HepG2 (cell line): ENCODE measurements around the gene SLC35B2. TPM values are rescaled to one million over a fixed set of nuclear protein-coding genes. Genes with fewer than 3 reads are reported as not detected.

Source experiments
- AFF4 ChIP-seq: sonication (generic); formaldehyde crosslinking; IDR thresholded peaks from 2 replicates; pipeline ENCODE4 v1.4.0; 2020; ENCODE audit warnings: missing genetic modification reagents
- ATF4 ChIP-seq, 2 experiments: fragments of 450-650 bp in 1 of 2; sonication (generic) in 1 of 2; formaldehyde crosslinking; IDR thresholded peaks; 2 replicates each; pipeline versions ENCODE4 v1.5.0 to v1.8.0; 2020 to 2022; ENCODE audit warnings: mild to moderate bottlenecking in 1 of 2, missing genetic modification reagents in 1 of 2
- CAMTA2 ChIP-seq: sonication (generic); formaldehyde crosslinking; IDR thresholded peaks from 2 replicates; pipeline ENCODE4 v1.4.0; 2020; ENCODE audit warnings: mild to moderate bottlenecking, missing genetic modification reagents, borderline replicate concordance
- EZH2 ChIP-seq: conservative IDR thresholded peaks from 2 replicates; pipeline ENCODE4 v1.6.1; 2012; ENCODE audit warnings: mild to moderate bottlenecking, low read depth, low read length, moderate library complexity
- HHEX ChIP-seq: IDR thresholded peaks from 2 replicates; pipeline ENCODE4 v1.6.1; 2016; ENCODE audit warnings: control low read depth
- HNRNPK ChIP-seq: fragments of 200-400 bp; formaldehyde crosslinking; IDR thresholded peaks from 2 replicates; pipeline ENCODE4 v1.6.1; 2018; ENCODE audit warnings: low read length, low read depth, moderate library complexity, mild to moderate bottlenecking; ENCODE audit not compliant: poor library complexity, severe bottlenecking
- HOXA9 ChIP-seq: sonication (generic); formaldehyde crosslinking; IDR thresholded peaks from 2 replicates; pipeline ENCODE4 v1.8.1; 2022; ENCODE audit warnings: missing genetic modification reagents, mild to moderate bottlenecking, moderate library complexity, borderline replicate concordance
- JARID2 ChIP-seq: sonication (generic); formaldehyde crosslinking; IDR thresholded peaks from 2 replicates; pipeline ENCODE4 v1.8.1; 2023; ENCODE audit warnings: missing genetic modification reagents, inconsistent platforms; ENCODE audit not compliant: insufficient replicate concordance
- KLF13 ChIP-seq: sonication (generic); formaldehyde crosslinking; IDR thresholded peaks from 2 replicates; pipeline ENCODE4 v1.4.0; 2020; ENCODE audit warnings: mild to moderate bottlenecking, missing genetic modification reagents
- MBD4 ChIP-seq: IDR thresholded peaks from 2 replicates; pipeline ENCODE4 v1.6.1; 2012; ENCODE audit warnings: low read length, inconsistent platforms, borderline replicate concordance
- MEIS1 ChIP-seq: sonication (generic); formaldehyde crosslinking; IDR thresholded peaks from 2 replicates; pipeline ENCODE4 v1.9.0; 2021; ENCODE audit warnings: mild to moderate bottlenecking, missing genetic modification reagents, moderate library complexity, borderline replicate concordance
- MTERF4 ChIP-seq: sonication (generic); formaldehyde crosslinking; IDR thresholded peaks from 2 replicates; pipeline ENCODE4 v1.8.0; 2023; ENCODE audit warnings: mild to moderate bottlenecking, missing genetic modification reagents
- NKX3-1 ChIP-seq: sonication (generic); formaldehyde crosslinking; IDR thresholded peaks from 2 replicates; pipeline ENCODE4 v1.5.0; 2020; ENCODE audit warnings: missing genetic modification reagents
- POLR2A ChIP-seq, 2 experiments: IDR thresholded peaks; 2 replicates each; pipeline ENCODE4 v1.6.1; 2011; ENCODE audit warnings: low read depth in 2 of 2, low read length in 2 of 2, mild to moderate bottlenecking in 1 of 2, moderate library complexity in 1 of 2; ENCODE audit not compliant: insufficient read depth in 1 of 2
- SCMH1 ChIP-seq: sonication (generic); formaldehyde crosslinking; IDR thresholded peaks from 2 replicates; pipeline ENCODE4 v1.9.0; 2021; ENCODE audit warnings: missing genetic modification reagents, mild to moderate bottlenecking, borderline replicate concordance
- SIX4 ChIP-seq: sonication (generic); formaldehyde crosslinking; IDR thresholded peaks from 2 replicates; pipeline ENCODE4 v1.4.0; 2020; ENCODE audit warnings: missing genetic modification reagents
- ZBTB33 ChIP-seq: sonication (generic); formaldehyde crosslinking; IDR thresholded peaks from 2 replicates; pipeline ENCODE4 v1.4.0; 2020; ENCODE audit warnings: missing genetic modification reagents
- ZNF225 ChIP-seq: sonication (generic); formaldehyde crosslinking; IDR thresholded peaks from 2 replicates; pipeline ENCODE4 v1.4.0; 2020; ENCODE audit warnings: mild to moderate bottlenecking, missing genetic modification reagents
- ZNF367 ChIP-seq: sonication (generic); formaldehyde crosslinking; IDR thresholded peaks from 2 replicates; pipeline ENCODE4 v1.4.0; 2020; ENCODE audit warnings: missing genetic modification reagents, borderline replicate concordance
- ZNF678 ChIP-seq: sonication (generic); formaldehyde crosslinking; IDR thresholded peaks from 2 replicates; pipeline ENCODE4 v1.4.0; 2020; ENCODE audit warnings: mild to moderate bottlenecking, missing genetic modification reagents
- polyA plus RNA-seq, 8 experiments: library from polyadenylated mRNA; depleted of rRNA in 3 of 8; stranded (reverse) in 7 of 8; unstranded in 1 of 8; fragments of >200 nt; fragmentation: Illumina TruSeq in 4 of 8; extraction: Trizol in 4 of 8; gene quantifications; 2 replicates each; pipeline versions ENCODE4 v1.2.1 to v1.2.3, GENCODE V29; 2011 to 2016; ENCODE audit warnings: low read depth in 4 of 8, missing spikeins in 1 of 8, mixed read lengths in 1 of 8; ENCODE audit not compliant: insufficient read depth in 1 of 8
- total RNA-seq, 5 experiments: library from RNA; depleted of rRNA; stranded (reverse); fragments of >200 nt; fragmentation: Illumina TruSeq; extraction: Trizol; gene quantifications; 2 replicates each; pipeline ENCODE4 v1.2.3, GENCODE V29; 2016; ENCODE audit warnings: low read depth in 1 of 5

Gene SLC35B2
- total and polyA plus RNA-seq, 2 of the 13 experiments (the other 11 are each of a cell fraction or from before 2014, with no cell fraction given), result 61.1 to 148 TPM

- peak; percentile 60; the same call in 1 of the 2 replicates for TF ChIP-seq AFF4
- TF ChIP-seq SCMH1 (CRISPR knock-in tag), result no peak
- no peak; the same call in none of the 2 replicates for TF ChIP-seq SIX4 (CRISPR knock-in tag)
- TF ChIP-seq ZBTB33 (CRISPR knock-in tag), result 0 out of 2 replicates have a peak, but pooled peaks have one; percentile 33
- TF ChIP-seq ZNF367 (CRISPR knock-in tag), result no peak; the same call in 1 of the 2 replicates
- TF ChIP-seq ZNF678 (CRISPR knock-in tag), result no peak
- TF ChIP-seq HHEX (CRISPR knock-in tag), result peak; percentile 24; the same call in 1 of the 2 replicates
- no peak for TF ChIP-seq CAMTA2 (CRISPR knock-in tag)
- no peak; the same call in none of the 2 replicates for TF ChIP-seq MEIS1 (CRISPR knock-in tag)
- 0 out of 2 replicates have a peak, but pooled peaks have one; percentile 60 for TF ChIP-seq NKX3-1 (CRISPR knock-in tag)
- peak; percentile 78; the same call in 1 of the 2 replicates for TF ChIP-seq HOXA9 (CRISPR knock-in tag)
- no peak for TF ChIP-seq KLF13 (CRISPR knock-in tag)
- peak; percentile 71; the same call in 1 of the 2 replicates for TF ChIP-seq MTERF4 (CRISPR knock-in tag)
- TF ChIP-seq ZNF225 (CRISPR knock-in tag), result peak; percentile 72; the same call in 1 of the 2 replicates
- no peak for TF ChIP-seq ATF4 (CRISPR knock-in tag; IDR thresholded peaks at IDR 0.05)
- TF ChIP-seq HNRNPK, result peak; percentile 88
- TF ChIP-seq JARID2 (CRISPR knock-in tag), result peak; percentile 49
- no peak for TF ChIP-seq EZH2
- TF ChIP-seq POLR2A (IDR thresholded peaks at IDR 0.05; ENCODE audit: insufficient read depth in 1 of 2, low read depth in 2 of 2, low read length in 2 of 2), result peak in 1 of 2 experiments; percentile 70; a peak in 2 of 4 replicates
- no peak for TF ChIP-seq MBD4
Observed at GRCh38 chr6:44257025-44257752, at the start of gene SLC35B2 (continued).
